HG03442 (cell line): ENCODE measurements around the gene PVR.
"Not testable (repeated sequence)": the region's sequence is repeated elsewhere in the genome, so short reads cannot be mapped to it uniquely, and the experiment has no call there.

Experiments used
- ATAC-seq: cut with Tn5 transposase; IDR thresholded peaks from one replicate; pipeline ENCODE4 v1.9.1; 2021; ENCODE audit warnings: mild to moderate bottlenecking, moderate library complexity; ENCODE audit not compliant: unreplicated experiment

The PVR gene

DNA sequence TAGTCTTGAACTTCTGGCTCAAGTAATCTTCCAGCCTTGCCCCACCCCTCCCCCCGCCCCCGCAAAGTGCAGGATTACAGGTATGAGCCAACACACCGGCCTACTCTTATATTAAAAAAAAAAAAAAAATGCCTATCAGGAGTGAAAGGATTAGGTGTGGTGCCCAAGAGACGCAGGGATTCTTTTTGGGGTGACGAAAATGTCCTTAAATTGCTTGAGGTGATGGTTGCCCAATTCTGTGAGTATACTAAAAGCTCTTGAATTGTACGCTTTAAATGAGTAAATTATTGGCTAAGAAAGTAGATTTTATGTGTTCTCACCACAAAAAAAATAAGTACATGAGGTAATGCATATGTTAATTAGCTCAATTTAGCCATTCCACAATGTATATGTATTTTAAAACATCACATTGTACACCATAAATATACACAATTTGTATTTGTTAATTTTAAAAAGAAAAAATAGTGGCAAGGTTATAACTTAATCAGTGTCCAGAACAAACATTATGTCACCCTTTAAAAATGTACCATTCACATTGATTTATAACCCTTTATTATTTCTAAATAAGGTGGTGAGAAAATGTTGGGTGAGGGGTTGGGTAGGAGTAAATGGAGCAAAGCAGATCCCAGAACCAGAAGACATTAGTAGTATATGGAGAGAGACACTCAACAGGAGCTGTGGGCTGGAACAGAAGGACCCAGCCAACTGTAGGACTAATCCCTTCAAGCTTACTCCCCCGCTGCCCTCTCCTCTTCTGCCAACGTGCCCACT lies 26.4 kb upstream of the PVR start:
- no peak for ATAC-seq

DNA sequence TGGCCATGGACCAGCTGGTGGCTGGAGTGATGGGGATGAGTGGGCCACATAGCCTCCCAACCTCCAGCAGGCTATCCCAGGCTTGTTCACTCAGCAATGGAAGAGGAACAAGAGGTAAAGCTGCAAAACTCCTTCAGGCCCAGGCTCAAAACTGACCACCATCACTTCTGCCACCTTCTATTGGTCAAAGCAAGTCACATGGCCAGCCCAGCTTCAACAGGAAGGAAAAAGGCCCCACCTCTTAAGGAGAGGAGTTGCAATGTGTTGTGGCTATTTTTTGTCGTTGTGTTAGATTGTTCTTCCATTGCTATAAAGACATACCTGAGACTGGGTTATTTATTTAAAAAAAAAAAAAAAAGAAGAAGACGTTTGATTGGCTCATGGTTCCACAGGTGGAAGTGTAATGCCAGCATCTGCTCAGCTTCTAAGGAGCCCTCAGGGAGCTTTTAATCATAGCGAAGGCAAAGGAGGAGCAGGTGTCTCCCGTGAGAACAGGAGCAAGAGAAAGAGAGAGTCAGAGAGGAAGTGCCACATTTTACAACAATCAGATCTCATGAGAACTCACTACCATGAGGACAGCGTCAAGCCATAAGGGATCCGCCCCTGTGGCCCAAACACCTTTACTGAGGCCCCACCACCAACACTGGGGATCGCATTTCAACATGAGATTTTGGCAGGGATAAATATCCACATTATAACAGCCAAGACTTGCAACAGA lies 24.9 kb upstream of the PVR start:
- no peak for ATAC-seq

DNA sequence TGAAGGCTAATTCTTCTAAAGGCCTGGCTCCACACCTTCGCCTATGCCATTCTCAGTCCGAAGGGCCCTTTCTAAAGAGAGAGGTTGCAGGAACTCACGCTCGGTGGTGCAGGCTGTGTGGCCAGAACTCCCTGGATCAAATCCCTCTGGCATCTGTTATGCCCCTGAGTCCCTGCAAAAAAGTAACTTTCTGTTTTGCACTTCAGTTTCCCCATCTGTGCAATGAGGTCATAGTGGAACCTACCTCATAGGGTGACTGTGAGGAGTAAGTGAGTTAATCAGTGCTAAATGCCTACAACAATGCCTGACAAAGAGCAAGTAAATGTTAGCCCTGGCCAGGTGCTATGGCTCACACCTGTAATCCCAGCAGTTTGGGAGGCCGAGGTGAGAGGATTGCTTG lies 23.0 kb upstream of the PVR start:
- no peak for ATAC-seq

DNA sequence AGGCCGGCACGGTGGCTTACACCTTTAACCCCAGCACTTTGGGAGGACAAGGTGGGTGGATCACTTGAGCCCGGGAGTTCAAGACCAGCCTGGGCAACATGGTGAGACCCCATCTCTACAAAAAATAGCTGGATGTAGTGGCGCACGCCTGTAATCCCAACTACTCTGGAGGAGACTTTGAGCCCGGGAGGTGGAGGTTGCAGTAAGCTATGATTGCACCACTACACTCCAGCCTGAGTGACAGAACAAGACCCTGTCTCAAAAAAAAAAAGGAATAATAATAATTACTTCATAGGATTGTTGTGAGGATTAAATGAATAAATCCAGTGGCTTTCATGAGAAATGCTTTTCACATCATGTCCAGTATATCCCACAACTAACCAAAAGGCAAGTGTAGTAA lies 22.3 kb upstream of the PVR start:
- no peak for ATAC-seq

DNA sequence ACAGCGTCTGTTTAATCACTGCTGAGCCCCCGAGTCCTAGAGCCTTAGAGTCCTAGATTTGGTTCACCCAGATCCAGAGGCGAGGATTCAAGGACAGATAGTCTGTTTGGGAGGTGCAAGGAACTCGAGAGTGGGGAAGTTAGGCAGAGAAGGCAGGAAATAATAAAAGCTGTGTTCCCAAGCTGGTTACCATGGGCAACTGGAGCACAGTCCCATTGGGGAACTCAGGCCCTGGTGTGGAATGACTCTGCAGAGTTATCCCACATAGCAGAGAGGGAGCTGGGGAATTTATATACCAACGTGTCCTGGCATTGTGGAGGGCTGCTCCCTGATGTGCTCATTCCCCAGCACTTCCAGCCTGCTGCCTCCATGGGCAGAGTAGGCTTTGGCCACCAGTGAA lies 20.6 kb upstream of the PVR start:
- no peak for ATAC-seq

DNA sequence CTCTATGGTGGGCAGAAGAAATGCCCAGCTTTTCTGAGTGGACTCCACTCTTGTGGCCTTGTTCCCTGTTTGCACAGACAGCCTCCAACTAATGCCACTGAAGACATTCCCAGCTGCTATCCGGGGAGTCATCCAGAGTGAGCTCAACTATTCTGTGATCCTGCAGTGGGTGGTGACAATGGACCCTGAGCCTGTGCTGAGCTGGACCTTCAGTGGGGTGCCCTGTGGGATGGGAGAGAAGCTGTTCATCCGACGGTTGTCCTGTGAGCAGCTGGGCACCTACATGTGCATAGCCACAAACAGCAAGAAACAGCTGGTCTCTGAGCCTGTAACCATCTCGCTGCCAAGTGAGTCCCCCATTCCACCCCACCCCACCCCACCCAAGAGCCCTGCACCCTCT lies 20.1 kb upstream of the PVR start:
- no peak for ATAC-seq

DNA sequence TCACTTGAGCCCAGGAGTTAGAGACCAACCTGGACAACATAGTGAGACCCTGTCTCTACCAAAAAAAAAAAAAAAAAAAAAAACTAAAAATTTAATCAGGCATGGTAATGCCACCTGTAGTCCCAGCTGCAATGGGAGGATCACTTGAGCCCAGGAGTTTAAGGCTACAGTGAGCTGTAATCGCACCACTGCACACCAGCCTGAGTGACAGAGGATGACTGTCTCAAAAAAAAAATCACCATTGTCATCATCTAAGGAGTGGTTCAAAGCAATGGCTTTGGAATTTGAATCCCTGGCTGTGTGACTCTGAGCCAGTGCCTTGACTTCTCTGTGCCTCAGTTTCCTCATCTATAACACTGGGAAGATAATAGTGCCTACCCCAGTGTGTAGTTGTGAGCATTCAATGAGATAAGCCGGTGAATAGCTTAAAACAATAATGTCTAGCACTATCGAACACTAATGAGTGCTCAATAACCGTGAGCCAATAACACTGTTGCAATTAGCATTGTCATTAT lies 18.8 kb upstream of the PVR start:
- no peak for ATAC-seq

DNA sequence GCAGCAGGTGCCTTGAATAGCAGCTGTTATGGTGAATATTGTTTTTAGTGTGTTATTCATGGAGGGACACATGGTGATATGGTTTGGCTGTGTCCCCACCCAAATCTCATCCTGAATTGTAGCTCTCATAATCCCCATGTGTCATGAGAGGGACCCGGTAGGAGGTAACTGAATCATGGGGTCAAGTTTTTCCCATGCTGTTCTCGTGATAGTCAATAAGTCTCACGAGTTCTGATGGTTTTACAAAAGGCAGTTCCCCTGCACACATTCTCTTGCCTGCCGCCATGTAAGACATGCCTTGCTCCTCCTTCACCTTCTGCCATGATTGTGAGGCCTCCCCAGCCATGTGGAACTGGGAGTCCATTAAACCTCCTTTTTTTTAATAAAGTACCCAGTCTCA lies 18.1 kb upstream of the PVR start:
- not testable (repeated sequence) for ATAC-seq

DNA sequence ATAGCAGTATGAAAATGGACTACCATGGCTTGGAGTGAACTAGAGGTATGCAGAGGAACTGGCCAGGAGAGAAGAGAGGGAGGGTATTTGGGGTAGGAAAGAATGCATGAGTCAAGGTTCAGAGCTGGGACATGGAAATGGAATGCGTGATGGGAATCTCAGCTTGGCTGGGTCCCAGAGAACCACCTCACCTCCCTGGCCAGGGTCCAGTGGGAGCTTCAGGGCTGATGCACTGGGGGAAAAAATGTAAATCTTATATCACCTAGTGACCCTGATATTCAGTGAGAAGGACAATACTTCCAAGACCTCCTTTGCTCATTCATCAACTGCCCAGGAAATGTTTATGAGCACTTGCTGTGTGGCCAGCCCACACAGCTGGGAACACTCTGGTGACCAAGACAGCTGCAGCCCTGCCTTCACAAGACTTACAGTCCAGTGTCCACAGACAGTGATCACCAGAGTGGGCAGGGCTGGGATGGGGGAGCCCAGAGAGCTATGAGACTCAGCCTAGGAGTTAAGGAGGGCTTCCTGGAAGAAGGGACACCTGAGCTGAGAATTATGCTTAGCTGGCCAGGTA lies 17.6 kb upstream of the PVR start:
- ATAC-seq, result no peak

DNA sequence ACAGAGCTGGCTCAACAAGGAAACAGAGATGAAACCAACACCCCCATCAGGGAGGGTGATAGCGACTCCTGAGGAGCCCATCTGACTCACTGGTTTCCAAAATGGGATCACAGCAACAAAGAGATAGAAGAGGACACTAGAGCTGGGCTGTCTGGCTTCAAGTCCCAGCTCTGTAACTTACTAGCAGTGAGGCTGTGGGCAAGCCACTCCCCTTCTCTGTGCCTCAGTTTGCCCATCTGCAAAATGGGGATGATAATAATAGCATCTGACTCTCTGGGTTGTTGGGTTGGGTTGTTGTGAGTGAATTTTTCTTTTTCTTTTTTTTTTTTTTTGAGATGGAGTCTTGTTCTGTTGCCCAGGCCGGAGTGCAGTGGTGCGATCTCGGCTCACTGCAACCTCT lies 16.1 kb upstream of the PVR start:
- no peak for ATAC-seq

DNA sequence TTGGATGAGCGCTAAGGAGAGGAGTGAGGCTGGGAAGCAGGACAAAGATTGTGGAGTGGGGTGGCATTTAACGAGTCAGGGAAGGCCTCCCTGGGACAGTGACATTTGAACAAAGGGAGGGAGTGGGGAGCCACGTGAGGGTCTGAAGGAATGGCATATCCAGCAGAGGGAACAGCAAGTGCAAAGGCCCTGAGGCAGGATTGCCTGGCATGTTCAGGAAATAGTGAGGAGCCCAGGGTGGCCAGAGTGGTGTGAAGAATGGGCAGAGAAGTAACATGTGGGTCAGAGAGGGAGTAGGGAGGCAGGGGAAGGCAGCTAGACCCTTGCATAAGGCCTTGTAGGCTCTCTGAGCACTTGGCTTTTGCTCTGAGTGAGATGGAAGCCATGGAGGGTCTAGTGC lies 14.9 kb upstream of the PVR start:
- no peak for ATAC-seq

DNA sequence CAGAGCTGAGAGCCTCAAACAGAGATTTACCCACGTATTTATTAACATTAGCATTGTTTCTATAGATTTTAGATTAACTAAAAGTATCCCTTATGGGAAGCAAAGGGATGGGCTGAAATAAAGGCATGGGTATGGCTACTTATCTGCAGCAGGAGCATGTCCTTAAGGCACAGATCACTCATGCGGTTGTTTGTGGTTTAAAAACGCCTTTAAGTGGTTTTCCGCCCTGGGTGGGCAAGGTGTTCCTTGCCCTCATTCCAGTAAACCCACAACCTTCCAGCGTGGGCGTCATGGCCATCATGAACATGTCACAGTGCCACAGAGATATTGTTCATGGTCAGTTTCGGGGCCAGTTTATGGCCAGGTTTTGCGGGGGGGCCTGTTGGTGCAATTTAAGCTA lies 12.1 kb upstream of the PVR start:
- not testable (repeated sequence) for ATAC-seq

DNA sequence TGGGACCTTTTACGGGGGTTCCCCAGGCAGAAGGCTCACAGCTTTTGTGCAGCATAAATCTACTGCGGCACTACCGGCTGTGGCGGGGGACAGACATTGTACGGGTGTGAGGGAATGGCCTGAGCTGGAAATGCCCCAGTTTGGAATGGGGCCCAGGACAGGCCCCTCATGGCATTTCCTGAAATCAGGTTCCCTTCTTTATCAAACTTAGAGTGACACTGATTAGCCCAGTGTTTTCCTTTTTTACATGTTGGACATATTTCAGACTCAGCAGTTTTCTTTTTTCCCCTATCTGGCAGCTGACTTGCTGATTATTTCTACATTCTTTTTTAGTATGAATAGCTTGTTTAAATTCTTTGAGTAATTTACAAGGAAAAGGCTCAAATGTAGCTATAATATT lies 9.7 kb upstream of the PVR start:
- not testable (repeated sequence) for ATAC-seq

DNA sequence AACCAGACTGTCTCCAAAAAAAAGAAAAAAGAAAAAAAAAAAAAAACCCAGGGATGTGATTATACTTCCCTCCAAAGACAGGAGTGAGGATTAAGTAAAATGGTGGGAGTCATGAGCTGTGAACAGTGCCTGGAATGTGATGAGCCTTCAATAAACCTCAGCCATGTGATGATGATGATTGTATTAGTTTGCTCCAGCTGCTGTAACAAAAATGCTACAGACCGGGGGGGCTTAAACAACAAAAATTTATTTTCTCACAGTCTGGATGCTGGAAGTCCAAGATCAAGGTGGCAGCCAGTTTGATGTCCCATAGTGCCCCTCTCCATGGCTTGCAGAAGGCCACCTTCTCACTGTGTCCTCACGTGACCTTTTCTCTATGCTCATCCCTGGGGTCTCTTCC lies 8.9 kb upstream of the PVR start:
- ATAC-seq, result no peak

DNA sequence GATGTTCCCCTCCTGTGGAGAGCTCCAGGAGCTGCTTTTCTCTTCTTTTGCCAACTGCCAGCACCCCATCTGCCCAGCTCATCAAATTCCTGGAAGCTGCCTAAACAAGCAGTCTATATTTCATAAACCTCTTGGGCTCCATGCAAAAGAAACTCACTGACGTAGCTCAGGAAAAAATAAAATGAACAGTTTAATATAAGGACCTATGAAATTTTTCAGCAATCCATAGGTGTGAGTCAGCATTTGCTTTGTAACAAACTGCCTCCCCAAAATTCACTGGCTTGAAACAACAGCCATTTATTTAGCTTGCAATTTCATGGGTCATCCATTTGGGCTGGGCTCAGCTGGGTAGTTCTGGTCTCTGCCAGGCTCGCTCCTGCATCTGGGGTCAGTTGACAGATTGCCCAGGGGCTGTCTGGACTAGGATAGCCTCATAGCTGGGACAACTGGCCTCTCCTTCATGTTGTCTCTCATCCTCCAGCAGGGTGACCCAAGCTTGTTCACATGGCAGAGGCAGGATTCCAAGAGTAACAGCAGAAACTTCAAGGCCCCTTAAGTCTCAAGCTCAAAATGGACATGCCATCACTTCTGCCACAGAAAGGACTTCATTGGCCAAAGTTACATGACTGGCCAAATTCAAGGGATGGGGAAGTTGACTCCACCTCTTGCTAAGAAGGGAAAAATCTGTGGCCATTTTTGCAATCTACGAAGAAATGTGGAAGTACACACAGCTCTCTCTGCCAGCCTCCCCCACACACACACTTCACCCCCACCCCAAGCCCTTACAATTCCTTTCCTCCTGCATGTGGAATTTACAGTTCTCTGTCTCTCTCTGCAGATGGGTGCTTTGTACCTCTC lies 7.9 kb upstream of the PVR start:
- ATAC-seq, result no peak

DNA sequence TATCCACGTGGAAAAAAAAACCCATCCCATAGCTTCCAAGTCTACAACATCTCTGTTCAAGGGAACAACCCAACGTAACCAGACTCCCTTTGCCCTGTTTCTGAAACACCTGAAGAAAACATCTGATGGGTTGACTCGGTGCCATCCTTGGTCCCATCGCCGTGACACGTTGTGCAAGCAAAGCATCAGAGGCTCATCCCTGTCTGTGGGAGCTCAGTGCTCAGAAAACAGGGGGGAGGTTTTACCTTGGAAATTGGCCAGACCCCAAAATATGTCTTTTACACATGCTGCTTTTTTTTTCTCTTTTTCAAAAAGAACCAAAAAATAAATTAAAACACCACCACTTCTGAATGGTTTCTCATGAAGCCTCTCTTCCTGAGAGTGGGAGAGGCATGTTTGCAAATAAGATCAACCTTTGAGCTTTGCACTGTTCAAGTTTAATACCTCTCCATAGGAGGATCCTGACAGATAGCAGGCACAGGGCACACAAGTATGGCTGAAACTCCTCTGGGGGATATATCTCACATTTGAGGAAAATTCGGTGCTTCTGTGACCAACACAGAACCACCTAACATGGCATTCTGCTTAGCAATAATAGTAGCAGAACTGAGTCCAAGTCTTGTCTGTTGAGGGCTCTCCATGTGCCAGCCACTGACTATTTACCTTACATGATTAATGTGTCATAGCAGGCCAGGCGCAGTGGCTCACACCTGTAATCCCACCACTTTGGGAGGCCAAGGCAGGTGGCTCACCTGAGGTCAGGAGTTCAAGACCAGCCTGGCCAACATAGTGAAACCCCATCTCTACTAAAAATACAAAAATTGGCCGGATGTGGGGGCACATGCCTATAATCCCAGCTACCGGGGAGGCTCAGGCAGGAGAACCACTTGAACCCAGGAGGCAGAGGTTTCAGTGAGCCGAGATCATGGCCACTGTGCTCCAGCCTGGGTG lies 7.0 kb upstream of the PVR start:
- ATAC-seq, result no peak

DNA sequence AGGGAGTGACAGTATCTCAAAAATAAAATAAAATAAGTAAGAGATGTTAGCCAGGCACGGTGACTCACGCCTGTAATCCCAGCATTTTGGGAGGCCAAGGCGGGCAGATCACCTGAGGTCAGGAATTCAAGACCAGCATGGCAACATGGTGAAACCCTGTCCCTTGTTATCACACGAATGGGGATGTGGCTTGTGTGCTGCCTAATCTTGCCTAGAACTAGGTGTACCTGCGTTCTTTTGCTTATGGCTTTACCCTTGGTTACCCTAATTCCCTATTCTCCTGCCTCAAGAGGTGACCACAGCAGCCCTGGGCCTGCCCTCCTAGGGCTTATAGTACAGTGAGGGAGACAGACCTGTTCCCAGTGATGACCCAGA lies 6.3 kb upstream of the PVR start:
- no peak for ATAC-seq

DNA sequence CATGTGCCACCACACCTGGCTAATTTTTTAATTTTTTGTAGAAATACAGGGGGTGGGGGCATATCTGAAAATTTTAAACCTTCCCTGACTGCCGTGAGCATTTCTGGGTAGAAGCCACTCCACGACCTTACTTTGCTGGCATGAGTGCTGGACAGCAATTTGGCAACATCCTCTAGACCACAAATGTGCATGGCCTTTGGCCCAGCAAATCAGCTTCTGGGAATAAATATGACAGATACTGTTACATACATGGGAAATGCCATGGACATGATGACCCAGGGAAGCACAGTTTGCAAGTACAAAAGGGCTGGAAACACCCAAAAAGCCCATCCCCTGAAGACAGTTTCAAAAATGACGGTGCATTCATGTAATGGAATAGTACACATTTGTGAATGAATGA lies 3.2 kb upstream of the PVR start:
- ATAC-seq, result no peak

DNA sequence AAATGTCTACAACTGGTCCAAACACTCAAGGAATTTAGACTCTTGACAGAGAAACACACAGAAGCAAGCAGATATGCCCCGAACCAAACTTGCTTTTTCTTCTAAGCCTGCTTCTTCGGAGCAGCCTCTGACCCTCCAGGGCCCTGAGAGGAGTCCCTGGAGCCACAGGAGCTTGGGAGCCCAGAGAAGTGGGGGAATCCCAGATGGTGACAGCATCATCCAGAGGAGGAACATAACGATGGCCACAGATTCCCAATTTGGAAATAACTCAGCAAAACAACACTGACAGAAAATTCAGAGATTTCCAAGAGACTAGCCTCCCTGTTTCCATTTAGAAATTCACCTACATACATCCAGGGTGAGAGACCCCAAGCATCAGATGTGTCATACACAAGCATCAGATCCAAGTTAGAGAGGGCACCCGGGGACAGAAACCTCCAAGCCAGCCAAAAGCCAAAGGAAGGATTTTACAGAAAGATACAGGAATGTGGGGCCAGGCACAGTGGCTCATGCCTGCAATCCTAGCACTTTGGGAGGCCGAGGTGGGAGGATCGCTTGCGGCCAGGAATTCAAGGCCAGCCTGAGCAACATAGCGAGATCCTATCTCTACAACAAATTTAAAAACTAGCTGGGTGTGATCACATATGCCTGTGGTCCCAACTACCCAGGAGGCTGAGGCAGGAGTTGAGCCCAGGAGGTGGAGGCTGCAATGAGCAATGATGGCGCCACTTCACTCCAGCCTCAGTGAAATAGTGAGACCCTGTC lies 2.0 kb upstream of the PVR start:
- ATAC-seq, result no peak
